GM21737 (cell line): ENCODE data around the gene TRABD.
"Not testable (repeated sequence)": the region's sequence is repeated elsewhere in the genome, so short reads cannot be mapped to it uniquely, and the experiment has no call there.

ENCODE experiments used
- ATAC-seq: cut with Tn5 transposase; IDR thresholded peaks from one replicate; pipeline ENCODE4 v1.9.1; 2021; ENCODE audit warnings: mild to moderate bottlenecking, moderate library complexity; ENCODE audit not compliant: unreplicated experiment

TRABD gene

GRCh38 chr22:50151571-50152537 is 33.9 kb upstream of the TRABD start:
- no peak for ATAC-seq

GRCh38 chr22:50153056-50153755 is 32.5 kb upstream of the TRABD start:
- no peak for ATAC-seq

GRCh38 chr22:50153756-50154140 is 32.0 kb upstream of the TRABD start:
- ATAC-seq: no peak

GRCh38 chr22:50157709-50158375 is 27.9 kb upstream of the TRABD start:
- no peak for ATAC-seq

GRCh38 chr22:50160947-50161346 is 24.8 kb upstream of the TRABD start:
- ATAC-seq: no peak

- ATAC-seq: no peak
Observed at GRCh38 chr22:50161508-50162390, 24.0 kb upstream of the TRABD start.

GRCh38 chr22:50162391-50162956 is 23.2 kb upstream of the TRABD start:
- no peak for ATAC-seq

- ATAC-seq: no peak
Observed at GRCh38 chr22:50165436-50166123, 20.1 kb upstream of the TRABD start.

GRCh38 chr22:50167689-50168489 is 17.8 kb upstream of the TRABD start:
- ATAC-seq: no peak

- not testable (repeated sequence) for ATAC-seq
Observed at GRCh38 chr22:50168490-50169180, 17.1 kb upstream of the TRABD start.

- ATAC-seq: no peak
Observed at GRCh38 chr22:50169181-50169759, 16.4 kb upstream of the TRABD start.

- ATAC-seq: no peak
Observed at GRCh38 chr22:50169774-50170341, 15.9 kb upstream of the TRABD start.

GRCh38 chr22:50170453-50171318 is 15.0 kb upstream of the TRABD start, which contains the start of gene PANX2:
TSS of gene PANX2 (plus strand) at chr22:50170731. CDS start at chr22:50170731, 0 bp downstream.
- ATAC-seq: no peak

- ATAC-seq: no peak
Observed at GRCh38 chr22:50171319-50171964, 14.3 kb upstream of the TRABD start.

GRCh38 chr22:50171965-50172421 is 13.7 kb upstream of the TRABD start:
- ATAC-seq: no peak
